Putamen (tissue), 1 donor: ENCODE data around the gene FKBP9.
"Not testable (repeated sequence)": the region's sequence is repeated elsewhere in the genome, so short reads cannot be mapped to it uniquely, and the experiment has no call there.

ENCODE experiments used
- DNase-seq: peaks from one replicate; pipeline ENCODE4 v3.0.0-alpha.2; 2016; ENCODE audit warnings: low spot score

The FKBP9 gene

GRCh38 chr7:32952876-32953275, 4.4 kb upstream of the FKBP9 start:
- DNase-seq = no peak

- DNase-seq = no peak
Measured at GRCh38 chr7:32958046-32959025, 1.1 kb downstream of the FKBP9 start.

- not testable (repeated sequence) for DNase-seq
Measured at GRCh38 chr7:32963880-32964301, 6.7 kb downstream of the FKBP9 start.

- DNase-seq = peak; percentile 46
Measured at GRCh38 chr7:32964461-32965159, 7.4 kb downstream of the FKBP9 start.

- DNase-seq = not testable (repeated sequence)
Measured at GRCh38 chr7:32966489-32967267, 9.4 kb downstream of the FKBP9 start.

- not testable (repeated sequence) for DNase-seq
Measured at GRCh38 chr7:32967268-32967582, 10.0 kb downstream of the FKBP9 start.

GRCh38 chr7:32971967-32972366, 14.7 kb downstream of the FKBP9 start:
- not testable (repeated sequence) for DNase-seq

- not testable (repeated sequence) for DNase-seq
Measured at GRCh38 chr7:32977159-32977558, 19.9 kb downstream of the FKBP9 start.

DNA sequence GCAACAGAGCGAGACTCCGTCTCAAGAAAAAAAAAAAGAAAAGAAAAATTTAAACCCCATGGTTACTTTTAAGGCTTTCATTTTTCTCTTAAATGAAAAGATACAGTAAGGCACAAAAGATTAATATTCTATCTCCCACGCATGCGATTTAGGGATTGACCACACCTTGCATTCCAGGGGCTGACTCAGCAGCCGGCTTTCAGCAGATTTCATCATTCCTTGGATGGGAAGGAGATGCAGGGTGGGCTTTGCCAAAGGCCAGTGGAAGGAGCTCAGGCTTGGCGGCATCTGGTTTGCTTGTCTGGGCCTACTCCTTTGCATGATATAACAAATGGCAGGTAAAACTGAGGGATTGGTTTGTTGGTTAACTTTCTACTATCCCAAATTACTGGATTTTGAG, 22.0 kb downstream of the FKBP9 start:
- DNase-seq = not testable (repeated sequence)

DNA sequence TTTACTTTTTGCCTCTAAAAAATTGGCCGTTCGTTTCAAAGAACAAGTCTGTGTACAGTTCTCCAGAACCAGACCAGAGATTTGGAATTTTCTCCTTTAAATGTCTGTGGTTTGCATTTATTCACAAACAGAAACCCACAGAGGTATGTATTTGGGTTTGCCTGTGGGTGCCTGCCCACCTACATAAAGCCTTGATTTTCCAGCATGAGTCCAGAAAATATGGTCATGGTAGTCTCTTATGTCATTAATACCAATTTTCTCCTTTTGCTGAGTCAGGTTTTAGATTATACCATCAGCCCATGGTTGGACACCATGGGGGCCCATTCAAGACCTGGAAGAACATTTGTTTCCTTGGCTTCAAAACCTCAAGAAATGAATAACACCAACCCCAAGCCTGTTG, 22.7 kb downstream of the FKBP9 start:
- DNase-seq = not testable (repeated sequence)

DNA sequence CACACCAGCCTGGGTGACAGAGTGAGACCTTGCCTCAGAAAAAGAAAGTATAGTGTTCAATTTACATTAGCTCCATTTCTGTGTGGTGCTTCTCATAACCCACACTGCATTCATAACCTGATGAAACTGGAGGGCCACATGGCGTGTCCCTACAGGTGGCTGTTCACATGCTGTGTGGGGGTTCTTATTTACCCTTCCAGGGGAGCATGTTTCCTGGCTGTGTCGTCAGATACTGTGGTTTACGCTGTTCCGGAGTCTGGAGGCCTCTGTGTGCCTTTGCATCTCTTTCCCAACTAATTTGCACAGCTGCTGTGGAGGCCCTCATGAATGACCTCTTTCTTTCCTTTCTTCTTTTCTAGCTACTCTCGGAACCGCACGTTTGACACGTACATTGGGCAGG, 30.9 kb downstream of the FKBP9 start:
- DNase-seq = not testable (repeated sequence)

DNA sequence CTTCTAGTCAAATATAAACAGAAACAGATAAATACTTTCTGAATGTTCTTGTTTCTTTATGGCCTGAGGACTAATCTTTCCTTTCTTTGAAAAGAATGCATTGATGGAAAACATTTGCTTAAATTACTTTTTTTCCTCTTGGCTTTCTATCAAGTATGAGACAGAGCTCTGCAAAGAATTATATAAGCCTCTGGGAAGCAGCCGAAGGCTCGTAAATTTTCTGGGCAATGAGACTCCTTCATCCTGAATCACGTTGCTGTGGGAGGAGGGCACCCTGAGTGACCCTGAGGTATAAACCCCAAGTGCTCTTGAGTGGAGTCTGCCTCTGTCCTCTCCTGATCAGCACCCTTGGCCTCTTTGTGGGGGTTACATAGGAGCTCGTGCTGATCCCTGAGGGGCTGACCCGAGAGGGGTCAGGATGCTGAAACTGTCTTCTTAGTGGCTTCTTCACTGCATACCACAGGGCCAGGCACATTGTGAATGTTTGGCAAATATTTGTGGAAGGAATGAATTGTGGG, 33.9 kb downstream of the FKBP9 start:
- DNase-seq = not testable (repeated sequence)

- DNase-seq = not testable (repeated sequence)
Measured at GRCh38 chr7:32991975-32992700, 34.9 kb downstream of the FKBP9 start.

DNA sequence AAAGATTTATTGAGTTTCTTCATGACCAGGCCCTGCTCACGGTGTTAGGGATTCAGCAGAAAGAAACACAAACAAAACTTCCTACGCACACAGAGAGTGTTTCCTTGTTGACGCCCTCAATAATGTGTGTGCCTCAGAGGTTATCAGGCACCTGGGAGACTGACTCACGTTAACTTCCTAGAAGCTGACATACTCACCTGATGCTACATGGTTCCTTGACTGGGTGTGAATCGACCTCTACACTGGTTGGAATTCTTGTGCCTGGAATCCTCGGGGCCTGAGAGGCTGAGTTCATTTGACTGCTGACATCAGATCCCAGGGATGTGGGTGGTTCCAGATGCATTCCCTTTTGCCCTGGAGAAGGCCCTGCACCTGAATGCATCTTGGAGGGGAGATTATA, 35.5 kb downstream of the FKBP9 start:
- not testable (repeated sequence) for DNase-seq

- DNase-seq = not testable (repeated sequence)
Measured at GRCh38 chr7:32997956-32998355, 40.7 kb downstream of the FKBP9 start.

DNA sequence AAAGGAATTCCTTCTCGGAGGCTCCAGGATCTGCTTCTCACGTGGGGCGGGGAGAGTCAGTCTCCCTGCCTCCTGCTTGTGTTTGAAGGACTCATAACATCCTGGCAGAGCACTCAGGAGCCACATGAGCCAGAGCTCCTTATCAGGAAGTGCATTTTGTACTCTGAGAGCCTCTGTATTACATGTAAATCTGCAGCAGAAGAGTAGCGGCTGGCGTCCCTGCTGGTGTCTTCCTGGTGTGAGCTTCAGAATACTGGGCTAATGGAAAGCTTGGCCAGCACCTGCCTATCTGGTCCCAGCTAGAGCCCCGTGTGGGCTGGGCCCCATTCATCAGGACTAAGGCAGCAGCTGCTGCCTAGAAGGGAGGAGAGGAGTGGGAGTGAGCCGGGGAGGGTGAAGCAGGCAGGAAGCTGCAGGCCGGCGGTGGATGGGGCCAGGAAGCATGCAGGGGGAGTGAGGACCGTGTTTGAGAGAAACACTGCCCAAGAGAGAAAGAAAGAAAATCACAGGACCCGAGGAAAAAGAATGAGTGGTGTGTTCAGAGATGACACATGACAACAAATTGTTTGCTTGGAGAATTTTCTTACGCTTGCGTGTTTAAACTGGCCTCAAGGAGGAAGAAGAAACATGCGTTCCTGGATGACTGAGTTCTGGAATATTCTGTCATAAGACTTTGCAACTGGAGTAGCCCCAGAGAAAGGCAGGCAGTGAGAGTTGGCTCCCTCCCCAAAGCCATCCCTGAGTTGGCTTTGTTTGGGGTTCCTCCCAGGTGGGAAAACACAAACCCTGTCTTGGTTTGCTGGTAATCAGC, 41.3 kb downstream of the FKBP9 start:
- not testable (repeated sequence) for DNase-seq

GRCh38 chr7:32999380-32999779, 42.1 kb downstream of the FKBP9 start:
- DNase-seq = not testable (repeated sequence)

DNA sequence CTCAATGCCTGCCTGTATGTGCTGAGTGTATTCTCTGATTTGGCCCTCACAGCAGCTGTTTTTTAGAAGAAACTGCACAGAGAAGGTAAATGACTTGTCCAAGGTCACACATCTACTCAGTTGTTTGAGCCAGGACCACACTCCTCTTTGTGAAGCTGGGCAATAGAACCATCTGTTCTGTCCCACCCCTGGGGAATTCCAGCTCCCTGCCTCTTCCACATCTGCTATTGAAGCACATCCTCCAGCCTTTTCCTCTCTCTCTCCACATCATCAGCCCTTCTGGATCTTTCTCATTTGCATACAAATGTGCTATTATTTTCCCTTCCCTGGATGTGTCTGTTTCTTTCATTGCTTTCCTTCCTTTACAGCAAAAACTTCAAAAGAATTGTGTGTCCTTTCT, 45.9 kb downstream of the FKBP9 start:
- DNase-seq = not testable (repeated sequence)

DNA sequence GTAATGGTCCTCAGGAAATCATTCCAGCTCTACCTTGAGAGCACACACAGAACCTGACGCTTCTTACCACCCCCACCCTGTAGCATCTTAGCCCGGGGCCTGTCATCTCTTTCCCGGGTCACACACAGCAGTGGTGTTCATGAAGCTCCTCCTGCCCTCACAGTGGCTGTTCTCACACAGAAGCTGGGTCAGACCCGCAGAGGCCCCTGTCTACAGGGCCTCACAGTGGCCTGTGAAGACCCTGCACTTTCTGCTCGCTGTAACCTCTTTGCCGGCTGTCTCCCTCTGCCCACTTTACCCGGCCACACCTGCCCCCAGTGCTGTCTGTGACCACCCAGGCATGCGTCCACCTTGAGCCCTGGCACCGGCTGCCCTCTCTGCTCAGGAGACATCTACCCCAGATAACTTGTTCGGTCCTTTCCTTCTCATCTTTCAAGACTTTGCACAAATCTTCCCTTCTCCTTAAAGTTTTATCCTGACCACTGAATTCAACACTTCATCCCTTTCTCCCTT, 46.9 kb downstream of the FKBP9 start:
- not testable (repeated sequence) for DNase-seq

DNA sequence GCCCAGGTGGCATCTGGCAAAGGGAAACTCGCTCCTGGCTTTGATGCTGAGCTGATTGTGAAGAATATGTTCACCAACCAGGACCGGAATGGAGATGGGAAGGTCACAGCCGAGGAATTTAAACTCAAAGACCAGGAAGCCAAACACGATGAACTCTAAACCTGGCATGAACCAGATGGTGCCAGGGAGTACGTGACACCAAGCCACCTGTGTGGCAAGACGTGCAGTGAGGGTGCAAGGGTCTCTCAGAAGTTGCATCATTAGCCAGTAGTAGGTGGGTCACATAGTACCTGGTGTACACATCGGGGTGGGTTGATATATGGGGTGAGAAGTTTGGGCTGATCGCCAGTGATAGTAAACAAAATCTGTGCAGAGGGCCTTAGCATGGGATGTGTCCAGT, 48.0 kb downstream of the FKBP9 start:
- not testable (repeated sequence) for DNase-seq
